Measurements from ENCODE around the gene CYP2A7.
"Not testable (repeated sequence)": the region's sequence is repeated elsewhere in the genome, so short reads cannot be mapped to it uniquely, and the experiment has no call there.

The CYP2A7 gene, protein sequence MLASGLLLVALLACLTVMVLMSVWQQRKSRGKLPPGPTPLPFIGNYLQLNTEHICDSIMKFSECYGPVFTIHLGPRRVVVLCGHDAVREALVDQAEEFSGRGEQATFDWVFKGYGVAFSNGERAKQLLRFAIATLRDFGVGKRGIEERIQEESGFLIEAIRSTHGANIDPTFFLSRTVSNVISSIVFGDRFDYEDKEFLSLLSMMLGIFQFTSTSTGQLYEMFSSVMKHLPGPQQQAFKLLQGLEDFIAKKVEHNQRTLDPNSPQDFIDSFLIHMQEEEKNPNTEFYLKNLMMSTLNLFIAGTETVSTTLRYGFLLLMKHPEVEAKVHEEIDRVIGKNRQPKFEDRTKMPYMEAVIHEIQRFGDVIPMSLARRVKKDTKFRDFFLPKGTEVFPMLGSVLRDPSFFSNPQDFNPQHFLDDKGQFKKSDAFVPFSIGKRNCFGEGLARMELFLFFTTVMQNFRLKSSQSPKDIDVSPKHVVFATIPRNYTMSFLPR

DNA sequence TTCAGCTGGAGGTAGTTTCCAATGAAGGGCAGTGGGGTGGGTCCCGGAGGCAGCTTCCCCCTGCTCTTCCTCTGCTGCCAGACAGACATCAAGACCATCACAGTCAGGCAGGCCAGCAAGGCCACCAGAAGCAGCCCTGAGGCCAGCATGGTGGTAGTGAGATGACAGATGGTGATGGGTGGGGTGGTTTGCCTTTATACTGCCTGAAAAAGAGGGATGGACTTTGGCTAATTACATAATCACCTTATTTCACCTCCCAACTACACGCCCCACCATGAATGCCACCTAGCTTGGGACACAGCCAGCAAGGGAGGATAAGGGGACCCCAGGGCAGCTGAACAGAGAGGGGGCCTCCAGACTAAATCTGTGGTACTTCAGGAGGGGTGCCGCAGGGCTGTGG is at the start of gene CYP2A7:
Gene CYP2A7 (minus strand): TSS at position 170 of the 400 bp plus-strand sequence. CDS start 21 bp downstream, at position 149.
- not testable (repeated sequence) for DNase-seq

DNA sequence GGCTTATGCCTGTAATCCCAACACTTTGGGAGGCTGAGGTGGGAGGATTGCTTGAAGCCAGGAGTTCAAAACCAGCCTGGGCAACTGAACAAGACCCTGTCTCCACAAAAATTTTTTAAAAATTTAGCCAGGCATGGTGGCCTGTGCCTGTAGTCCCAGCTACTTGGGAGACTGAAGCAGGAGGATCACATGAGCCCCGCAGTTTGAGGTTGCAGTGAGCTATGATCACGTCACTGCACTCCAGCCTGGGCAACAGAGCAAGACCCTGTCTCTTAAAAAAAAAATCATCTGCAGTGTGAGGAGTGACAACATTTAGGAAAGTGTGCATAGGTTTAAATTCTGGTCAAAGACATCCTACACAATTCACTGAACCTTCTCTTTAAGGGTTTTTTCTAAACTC is 48.8 kb upstream of the CYP2A7 start:
- not testable (repeated sequence) for DNase-seq

DNA sequence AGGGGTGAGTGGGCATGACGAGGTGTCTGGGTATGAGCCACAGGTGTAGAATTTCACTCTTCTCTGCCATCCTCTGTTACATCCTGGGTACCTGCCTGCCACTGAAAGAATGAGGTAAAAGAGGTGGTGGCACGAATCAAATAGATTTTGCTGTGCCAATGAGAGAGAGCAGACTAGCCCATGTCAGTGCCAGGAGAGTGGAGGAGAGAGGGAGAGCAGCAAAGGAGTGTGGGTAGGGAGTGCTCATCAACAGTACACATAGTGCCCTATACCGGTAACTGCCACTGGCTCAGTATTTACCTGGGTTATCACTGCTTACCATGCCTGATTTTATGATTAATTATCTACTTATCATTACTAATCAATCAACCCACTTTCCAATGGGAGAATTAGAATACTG is 47.9 kb upstream of the CYP2A7 start:
- DNase-seq: not testable (repeated sequence)

DNA sequence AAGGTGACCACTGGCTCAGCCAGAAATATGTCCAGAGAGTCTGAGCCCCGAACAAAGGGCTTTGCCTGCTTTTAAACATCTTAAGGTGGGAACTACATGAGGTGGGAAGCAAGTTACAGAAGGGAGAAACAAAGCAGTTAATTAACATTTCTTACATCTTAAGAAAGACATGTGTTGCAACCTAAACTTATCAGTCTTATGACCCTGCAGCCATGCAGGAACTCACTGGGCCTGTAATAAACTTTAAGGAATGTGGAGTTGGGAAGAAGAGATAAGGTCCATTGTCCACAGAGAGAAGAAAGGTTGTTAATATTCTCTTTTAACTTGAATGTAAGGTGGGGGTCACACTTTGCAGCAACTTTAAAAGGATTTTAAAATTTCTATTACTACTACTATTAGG is 46.8 kb upstream of the CYP2A7 start:
- DNase-seq: no peak

DNA sequence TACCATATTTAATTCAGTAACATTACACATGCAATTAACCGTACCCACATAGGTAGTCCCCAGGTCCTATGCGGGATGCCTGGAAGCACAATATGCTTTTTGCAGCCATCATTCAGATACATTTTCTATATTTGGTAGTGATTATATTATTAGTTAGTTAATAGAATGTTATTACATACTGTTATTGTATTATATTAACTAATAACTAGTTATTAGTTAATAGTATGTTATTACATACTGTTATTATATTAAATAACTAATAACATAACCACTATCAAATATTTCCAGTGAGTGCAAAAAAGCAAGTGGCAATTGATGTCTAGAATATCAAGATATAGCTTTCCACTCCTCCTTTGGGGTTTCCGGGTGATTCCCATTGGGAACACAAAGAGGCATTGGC is 45.5 kb upstream of the CYP2A7 start:
- no peak for DNase-seq

DNA sequence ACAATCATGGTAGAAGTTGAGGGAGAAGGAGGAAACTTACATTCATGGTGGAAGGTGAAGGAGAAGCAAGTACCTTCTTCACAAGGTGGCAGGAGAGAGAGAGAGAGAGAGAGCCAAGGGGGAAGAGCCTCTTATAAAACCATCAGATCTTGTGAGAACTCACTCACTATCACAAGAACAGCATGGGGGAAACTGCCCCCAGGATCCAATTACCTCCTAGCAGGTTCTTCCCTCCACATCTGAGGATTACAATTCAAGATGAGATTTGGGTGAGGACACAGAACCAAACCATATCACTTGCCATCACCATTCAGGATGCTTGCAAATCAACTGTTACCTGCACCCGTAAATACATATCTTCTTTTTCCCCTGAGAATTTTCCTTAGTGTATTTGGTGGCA is 44.2 kb upstream of the CYP2A7 start:
- DNase-seq: not testable (repeated sequence)

DNA sequence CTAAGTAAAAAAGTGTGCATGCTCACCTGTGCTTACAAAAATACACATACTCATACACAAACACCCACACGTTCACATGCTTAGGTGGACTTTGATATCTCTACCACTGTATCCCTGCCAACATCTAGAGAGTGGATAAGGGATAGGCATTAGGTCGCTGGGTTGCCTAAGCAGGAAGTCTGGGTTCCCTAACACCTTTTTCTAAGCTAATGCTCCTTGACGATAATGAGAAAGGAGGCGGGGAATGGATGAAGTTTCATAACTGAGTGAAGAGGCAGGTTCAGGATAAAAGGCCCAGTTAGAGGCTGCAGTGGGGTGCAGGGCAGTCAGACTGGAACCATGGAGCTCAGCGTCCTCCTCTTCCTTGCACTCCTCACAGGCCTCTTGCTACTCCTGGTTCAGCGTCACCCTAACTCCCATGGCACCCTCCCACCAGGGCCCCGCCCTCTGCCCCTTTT is 41.9 kb upstream of the CYP2A7 start:
- no peak for DNase-seq

DNA sequence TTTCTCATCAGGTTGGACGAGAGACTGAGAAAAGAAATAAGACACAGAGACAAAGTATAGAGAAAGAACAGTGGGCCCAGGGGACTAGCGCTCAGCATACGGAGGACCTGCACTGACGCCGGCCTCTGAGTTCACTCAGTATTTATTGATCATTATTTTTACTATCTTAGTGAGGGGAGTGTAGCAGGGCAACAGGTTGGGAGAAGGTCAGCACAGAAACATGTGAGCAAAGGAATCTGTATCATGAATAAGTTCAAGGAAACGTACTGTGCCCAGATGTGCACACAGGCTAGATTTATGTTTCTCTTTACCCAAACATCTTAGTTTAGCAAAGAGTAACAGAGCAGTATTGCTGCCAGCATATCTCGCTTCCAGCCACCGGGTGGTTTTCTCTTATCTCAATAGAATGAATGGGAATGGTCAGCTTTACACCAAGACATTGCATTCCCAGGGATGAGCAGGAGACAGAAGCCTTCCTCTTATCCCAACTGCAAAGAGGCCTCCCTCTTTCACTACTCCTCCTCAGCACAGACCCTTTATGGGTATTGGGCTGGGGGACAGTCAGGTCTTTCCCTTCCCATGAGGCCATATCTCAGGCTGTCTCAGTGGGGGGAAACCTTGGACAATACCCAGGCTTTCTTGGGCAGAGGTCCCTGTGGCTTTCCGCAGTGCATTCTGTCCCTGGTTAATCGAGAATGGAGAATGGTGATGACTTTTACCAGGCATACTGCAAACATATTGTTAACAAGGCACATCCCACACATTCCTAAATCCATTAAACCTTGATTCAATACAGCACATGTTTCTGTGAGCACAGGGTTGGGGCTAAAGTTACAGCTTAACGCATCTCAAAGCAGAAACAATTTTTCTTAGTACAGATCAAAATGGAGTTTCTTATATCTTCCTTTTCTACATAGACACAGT is 40.5 kb upstream of the CYP2A7 start:
- not testable (repeated sequence) for DNase-seq

DNA sequence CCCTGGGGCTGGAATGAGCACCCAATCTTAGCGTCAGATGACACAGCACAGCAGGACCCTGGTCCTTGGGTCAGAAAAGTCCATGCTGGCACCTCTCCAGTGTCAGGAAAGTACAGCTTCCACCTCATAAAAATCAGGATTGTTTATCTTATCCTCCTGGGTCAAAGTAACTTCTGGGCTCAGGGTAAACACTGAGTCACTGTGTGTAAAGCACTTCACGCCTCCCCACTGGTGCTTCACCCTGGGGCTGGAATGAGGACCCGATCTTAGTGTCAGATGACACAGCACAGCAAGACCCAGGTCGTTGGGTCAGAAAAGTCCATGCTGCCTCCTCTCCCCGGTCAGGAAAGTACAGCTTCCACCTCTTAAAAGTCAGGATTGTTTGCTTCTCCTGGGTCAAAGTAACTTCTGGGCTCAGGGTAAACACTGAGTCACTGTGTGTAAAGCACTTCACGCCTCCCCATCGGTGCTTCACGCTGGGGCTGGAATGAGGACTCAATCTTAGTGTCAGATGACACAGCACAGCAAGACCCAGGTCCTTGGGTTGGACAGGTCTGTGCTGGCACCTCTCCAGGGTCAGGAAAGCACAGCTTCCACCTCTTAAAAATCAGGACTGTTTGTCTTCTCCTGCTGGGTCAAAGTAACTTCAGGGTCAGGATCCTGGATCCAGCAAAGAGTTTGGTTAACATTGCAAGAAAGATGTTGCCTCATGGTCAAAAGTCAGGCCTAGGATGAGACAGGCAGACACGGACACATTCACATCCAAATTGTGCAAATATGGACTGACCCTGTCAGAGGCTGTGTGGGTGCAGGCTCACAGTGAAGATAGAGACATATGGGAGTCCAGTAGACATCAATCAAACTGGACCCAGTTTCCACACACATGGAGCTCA is 39.2 kb upstream of the CYP2A7 start:
- no peak for DNase-seq

DNA sequence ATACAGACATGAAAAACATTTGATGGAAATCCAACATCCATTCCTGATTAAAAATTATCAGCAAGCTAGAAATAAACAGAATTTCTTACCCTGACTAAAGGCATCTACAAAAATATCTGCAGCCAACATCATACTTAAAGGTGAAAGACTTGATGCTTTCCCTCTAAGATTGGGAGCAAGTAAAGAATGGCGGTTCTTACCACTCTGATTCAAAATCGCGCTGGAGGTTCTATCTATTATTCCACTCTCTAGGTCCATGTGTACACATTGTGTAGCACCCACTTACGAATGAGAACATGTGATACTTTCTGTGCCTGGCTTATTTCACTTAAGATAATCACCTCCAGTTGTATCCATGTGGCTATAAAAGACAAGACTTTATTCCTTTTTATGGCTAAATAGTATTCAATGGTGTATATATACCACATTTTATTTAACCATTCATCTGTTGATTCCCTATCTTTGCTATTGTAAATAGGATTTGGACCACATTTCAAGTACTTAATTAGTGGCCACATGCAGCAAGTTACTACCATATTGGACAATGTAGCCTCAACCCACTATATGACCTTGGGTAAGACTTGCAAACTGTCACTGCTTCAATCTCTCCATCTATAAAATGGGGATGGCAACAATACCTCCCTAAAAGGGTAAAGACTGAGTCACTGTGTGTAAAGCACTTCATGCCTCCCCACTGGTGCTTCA is 38.4 kb upstream of the CYP2A7 start:
- no peak for DNase-seq

DNA sequence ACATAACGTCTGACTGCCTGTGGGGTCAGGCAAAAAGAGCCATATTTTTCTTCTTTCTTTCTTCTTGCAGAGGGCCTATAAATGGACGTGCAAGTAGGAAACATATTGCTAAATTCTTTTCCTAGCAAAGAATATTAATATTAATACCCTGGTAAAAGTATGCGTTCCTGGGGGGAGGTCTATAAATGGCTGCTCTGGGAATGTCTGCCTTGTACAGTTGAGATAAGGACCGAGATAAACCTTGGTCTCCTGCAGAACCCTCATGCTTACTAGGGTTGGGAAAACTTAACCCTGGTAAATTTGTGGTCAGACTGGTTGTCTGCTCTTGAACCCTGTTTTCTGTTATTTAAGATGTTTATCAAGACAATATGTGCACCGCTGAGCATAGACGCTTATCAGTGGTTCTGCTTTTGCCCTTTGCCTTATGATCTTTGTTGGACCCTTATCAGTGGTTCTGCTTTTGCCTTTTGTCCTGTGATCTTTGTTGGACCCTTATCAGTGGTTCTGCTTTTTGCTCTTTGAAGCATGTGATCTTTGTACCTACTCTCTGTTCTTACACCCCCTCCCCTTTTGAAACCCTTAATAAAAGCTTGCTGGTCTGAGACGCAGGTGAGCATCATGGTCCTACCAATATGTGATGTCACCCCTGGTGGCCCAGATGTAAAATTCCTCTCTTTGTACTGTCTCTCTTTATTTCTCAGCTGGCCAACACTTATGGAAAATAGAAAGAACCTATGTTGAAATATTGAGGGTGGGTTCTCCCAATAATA is 37.7 kb upstream of the CYP2A7 start:
- DNase-seq: not testable (repeated sequence)

DNA sequence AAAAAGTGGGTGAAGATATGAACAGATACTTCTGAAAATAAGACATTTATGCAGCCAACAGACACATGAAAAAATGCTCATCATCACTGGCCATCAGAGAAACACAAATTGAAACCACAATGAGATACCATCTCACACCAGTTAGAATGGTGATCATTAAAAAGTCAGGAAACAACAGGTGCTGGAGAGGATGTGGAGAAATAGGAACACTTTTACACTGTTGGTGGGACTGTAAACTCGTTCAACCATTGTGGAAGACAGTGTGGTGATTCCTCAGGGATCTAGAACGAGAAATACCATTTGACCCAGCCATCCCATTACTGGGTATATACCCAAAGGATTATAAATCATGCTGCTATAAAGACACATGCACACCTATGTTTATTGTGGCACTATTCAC is 36.3 kb upstream of the CYP2A7 start:
- DNase-seq: not testable (repeated sequence)

DNA sequence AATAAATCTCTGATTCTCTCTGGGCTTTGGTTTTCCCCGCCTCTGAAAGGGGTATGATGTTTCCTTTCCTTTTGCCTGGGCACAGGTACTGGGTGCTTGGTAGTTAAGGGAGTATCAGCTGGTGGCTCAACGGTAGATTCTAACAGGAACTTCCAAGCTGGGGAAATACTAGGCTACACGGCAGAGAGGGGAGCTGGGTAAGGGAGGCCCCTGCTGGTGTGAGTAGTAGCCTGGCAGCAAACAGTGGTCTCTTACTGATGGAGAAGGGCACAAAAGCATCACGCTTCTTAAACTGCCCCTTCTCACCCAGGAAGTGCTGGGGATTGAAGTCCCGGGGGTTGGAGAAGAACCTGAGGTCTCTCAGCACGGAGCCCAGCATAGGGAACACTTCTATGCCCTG is 26.9 kb upstream of the CYP2A7 start:
- no peak for DNase-seq

DNA sequence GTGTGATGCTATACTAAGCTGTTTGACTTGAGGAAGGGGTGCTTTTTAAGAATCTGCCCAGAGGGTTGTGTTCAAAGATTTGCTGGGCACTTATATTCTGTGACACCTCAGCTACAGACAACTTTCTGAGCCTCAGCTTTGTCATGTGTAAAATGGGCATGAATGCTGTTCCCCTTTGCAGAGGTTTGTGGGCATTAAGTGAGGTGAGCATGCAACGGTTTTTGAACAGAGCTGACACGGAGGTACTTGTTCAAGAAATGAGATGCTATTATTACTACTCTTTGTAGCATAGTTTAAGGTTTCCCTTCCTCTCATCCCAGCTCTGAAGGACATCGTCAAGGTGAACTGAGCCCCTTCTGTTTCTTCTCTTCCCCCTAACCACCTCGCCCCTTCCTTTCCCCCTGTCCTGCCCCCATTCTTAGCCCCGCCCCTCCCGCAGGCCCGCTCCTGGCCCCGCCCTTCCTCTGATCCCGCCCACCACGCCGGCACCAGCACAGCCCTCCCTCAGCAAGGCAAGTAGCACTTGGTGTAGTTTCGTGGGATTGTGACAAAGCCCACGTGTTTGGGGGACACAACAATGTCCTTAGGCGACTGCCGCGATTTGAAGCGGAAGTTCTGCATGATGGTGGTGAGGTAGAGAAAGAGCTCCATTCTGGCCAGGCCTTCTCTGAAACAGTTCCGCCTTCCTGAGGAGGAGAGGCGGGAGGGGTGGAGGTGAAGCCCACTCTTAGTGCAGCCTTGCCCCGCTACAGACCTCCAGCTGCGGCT is 26.1 kb upstream of the CYP2A7 start:
- peak; percentile 33 to 46 for DNase-seq

DNA sequence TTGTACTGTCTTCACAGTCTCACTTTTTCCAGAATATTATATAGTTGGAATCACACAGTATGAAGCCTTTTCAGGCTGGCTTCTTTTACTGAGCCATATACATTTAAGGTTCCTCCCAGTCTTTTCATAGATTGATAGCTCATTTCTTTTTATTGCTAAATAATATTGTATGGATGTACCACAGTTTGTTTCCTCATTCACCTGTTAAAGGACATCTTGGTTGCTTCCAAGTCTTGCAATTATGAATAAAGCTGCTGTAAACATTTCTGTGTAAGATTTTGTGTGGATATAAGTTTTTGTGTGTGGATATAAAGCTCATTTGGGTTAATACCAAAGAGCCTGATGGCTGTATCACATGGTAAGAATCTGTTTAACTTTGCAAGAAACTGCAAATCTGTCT is 24.5 kb upstream of the CYP2A7 start:
- no peak for DNase-seq

DNA sequence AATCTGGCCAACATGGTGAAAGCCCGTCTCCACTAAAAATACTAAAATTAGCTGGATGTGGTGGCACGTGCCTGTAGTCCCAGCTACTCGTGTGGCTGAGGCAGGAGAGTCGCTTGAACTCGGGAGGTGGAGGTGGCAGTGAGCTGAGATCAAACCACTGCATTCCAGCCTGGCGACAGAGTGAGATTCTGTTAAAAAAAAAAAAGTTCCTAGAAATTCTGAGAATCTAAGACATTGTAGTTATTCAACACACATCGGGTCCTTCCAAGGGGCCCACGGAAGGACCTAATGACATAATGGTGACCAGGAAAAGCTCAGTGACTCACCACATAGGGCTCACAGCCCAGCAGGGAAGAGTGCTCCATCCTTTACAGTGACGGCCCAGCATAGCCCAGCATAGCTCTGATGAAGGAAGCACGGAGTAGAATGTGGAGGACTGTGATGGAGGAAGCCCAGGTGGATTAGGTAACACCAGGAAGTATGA is 22.7 kb upstream of the CYP2A7 start:
- not testable (repeated sequence) for DNase-seq

DNA sequence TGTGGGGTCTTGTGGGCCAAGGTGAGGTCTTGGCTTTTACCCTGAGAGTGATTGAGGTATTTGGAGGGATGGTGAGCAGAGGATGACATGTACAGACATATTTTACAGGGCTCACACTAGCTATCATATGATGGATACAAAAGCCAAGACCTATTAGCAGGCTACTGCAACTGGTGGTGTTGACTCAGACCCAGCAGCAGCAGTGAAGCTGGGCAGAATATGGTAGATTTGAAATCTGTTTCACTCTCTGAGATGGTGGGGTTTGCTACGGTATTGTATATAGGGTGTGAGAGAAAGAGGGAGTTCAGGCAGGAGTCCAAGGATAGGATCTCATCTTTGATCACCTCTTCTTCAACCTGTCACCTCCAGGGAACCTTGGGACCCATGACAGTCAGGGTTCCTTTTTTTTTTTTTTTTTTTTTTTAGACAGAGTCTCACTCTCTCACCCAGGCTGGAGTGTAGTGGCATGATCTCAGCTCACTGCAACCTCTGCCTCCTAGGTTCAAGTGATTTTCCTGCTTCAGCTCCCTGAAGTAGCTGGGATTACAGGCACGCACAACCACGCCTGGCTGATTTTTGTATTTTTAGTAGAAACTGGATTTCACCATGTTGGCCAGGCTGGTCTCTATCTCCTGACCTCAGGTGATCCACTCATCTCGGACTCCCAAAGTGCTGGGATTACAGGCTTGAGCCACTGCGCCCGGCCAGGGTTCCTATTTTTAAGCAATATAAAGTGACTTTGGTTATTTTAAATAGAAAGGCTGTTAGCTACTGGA is 20.1 kb upstream of the CYP2A7 start:
- DNase-seq: not testable (repeated sequence)

DNA sequence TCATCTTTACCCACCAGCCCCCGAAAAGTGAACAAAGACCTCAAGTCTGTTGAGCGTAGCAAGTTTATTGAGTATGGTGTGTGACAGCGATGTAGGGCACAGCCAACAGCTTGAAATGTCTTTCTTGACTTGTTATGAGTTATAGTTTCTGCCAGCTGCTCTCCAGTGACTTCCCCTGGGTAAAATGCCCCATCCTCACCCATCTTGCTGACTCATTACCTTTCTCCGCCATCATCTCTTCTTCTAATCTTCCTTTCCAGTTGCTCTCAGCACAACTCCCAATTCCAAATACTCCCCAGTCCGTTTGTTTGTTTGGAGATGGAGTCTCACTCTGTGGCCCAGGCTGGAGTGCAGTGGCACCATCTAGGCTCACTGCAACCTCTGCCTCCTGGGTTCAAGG is 18.5 kb upstream of the CYP2A7 start:
- not testable (repeated sequence) for DNase-seq

DNA sequence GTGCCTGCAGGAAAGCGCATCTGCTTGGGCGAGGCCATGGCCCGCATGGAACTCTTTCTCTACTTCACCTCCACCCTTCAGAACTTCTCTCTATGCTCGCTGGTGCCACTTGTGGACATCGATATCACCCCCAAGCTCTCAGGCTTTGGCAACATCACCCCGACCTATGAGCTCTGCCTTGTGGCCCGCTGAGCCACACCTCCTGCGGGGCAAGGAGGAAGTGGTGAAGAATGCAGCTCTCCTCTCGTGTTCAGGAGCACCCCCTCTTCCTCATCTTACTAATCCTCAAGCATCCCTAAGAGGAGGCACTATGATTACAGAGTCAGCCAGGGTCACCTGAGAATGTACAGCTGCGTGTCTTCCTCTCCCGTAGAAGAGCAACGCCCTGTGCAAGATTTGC is 17.9 kb upstream of the CYP2A7 start:
- DNase-seq: peak in 1 of 2 donors; percentile 14
